Astrocyte of the spinal cord (primary cell): Measurements from ENCODE around the gene KHDC3L.
"Not testable (repeated sequence)": the region's sequence is repeated elsewhere in the genome, so short reads cannot be mapped to it uniquely, and the experiment has no call there.

Source experiments
- DNase-seq: peaks from one replicate; pipeline ENCODE4 v3.0.0; 2011; ENCODE audit warnings: low read depth, low spot score
- H3K4me3 ChIP-seq: 2 replicates; pipeline ENCODE4 v1.5.1; 2011; ENCODE audit warnings: low read depth, mild to moderate bottlenecking, low read length, moderate library complexity
- in situ Hi-C: cut with HindIII; loops from 2 replicates; pipeline ENCODE4 v1.10.0; 2017; ENCODE audit warnings: low sequenced_read_pairs
- TF ChIP-seq, protein P1 (sequence below): IDR thresholded peaks from 2 replicates; pipeline ENCODE4 v1.5.1; 2012; ENCODE audit warnings: low read depth, mild to moderate bottlenecking, low read length, inconsistent platforms

Gene KHDC3L

DNA sequence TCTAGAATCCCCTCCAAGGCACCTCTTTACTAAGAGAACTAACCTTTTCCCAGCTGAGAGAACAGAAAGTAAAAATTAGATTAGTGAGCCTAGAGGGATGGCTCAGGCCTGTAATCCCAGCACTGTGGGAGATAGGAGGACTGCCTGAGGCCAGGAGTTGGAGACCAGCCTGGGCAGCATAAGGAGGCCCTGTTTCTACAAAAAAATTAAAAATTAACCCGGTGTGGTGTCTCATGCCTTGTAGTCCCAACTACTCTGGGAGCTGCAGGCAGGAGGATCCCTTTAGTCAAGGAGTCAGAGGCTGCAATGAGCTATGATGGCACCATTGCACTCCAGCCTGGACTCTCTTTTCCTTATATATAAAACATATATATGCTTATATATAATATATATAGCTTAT lies 12.8 kb downstream of the KHDC3L start:
- no peak for DNase-seq
- TF ChIP-seq, protein P1, sequence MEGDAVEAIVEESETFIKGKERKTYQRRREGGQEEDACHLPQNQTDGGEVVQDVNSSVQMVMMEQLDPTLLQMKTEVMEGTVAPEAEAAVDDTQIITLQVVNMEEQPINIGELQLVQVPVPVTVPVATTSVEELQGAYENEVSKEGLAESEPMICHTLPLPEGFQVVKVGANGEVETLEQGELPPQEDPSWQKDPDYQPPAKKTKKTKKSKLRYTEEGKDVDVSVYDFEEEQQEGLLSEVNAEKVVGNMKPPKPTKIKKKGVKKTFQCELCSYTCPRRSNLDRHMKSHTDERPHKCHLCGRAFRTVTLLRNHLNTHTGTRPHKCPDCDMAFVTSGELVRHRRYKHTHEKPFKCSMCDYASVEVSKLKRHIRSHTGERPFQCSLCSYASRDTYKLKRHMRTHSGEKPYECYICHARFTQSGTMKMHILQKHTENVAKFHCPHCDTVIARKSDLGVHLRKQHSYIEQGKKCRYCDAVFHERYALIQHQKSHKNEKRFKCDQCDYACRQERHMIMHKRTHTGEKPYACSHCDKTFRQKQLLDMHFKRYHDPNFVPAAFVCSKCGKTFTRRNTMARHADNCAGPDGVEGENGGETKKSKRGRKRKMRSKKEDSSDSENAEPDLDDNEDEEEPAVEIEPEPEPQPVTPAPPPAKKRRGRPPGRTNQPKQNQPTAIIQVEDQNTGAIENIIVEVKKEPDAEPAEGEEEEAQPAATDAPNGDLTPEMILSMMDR, result no peak
- in situ Hi-C loops, result no loop called here
- no peak overlapping the region for H3K4me3 ChIP-seq

DNA sequence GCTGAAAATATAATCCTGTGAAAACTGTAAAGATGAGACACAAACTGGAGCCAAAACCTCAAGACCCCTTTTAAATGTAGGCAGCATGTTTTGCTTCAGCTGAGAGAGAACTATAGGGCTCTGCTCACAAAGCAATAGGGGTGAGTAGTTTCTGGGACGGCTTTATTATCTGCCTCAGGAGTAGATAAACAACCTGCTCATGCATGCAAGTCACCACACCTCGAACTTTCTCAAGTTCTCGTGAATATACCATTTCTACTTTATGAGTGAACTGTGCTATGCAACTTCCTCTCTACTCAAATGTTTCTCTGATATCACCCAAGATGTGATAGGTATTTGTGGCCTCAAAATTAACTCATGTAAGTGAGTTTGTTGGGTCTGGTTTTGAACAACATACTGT lies 14.8 kb downstream of the KHDC3L start:
- in situ Hi-C loops, result no loop called here
- DNase-seq, result no peak
- TF ChIP-seq, protein P1, result no peak
- no peak overlapping the region for H3K4me3 ChIP-seq

DNA sequence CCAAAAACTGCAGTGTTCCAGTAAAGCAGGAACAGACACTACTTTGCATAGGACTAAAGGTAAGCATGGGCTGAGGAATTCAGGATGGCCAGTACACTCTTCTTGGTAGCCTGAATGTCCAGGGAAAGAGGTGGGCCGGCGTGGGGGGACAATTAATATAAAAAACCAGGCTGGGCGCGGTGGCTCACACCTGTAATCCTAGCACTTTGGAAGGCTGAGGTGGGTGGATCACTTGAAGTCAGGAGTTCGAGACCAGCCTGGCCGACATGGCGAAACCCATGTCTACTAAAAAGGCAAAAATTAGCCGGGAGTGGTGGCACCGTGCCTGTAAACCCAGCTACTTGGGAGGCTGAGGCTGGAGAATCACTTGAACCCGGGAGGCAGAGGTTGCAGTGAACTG lies 19.1 kb downstream of the KHDC3L start:
- H3K4me3 ChIP-seq, in situ Hi-C loops, DNase-seq: not testable (repeated sequence)

DNA sequence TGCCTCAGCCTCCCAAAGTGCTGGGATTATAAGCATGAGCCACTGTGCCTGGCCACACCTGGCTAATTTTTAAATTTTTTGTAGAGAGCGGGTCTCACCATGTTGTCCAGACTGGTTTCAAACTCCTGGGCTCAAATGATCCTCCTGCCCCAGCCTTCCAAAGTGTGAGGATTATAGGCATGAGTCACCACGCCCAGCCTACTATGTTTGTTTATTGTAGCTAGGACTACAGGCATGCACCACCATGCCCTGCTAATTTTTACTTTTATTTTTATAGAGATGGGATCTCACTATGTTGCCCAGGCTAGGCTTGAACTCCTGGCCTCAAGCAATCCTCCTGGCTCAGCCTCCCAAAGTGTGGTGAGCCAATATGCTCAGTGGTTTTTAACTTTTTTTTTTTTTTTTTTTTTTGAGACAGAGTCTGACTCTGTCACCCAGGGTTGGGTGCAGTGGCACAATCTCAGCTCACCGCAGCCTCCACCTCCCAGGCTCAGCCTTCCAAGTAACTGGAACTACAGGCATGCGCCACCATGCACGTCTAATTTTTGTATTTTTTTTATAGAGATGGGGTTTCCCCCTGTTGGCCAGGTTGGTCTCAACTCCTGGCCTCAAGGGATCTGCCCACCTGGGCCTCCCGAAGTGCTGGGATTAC lies 20.1 kb downstream of the KHDC3L start:
- TF ChIP-seq, protein P1, result no peak
- no peak for DNase-seq
- H3K4me3 ChIP-seq, result no peak overlapping the region
- in situ Hi-C loops, result no loop called here

DNA sequence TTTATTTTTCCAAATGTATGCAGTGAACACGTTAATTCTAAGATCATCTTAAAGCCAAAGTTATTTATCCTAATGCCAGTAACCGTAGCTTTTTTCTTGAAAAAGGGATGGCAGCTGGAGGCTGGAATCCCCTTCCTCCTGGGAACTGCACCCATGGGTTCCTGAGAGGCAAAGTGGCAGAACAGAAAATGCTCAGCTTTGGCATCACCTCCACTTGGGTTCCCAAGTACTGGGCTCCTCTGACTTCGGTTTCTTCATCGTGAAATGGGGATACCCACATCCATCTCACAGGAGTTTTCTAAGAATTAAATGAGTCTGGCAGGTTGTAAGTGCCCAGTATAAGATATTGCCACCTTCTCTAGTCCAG lies 26.0 kb downstream of the KHDC3L start:
- DNase-seq, result no peak
- H3K4me3 ChIP-seq, result peak overlapping the region; percentile 53
- in situ Hi-C loops, result no loop called here
- TF ChIP-seq, protein P1, result no peak

DNA sequence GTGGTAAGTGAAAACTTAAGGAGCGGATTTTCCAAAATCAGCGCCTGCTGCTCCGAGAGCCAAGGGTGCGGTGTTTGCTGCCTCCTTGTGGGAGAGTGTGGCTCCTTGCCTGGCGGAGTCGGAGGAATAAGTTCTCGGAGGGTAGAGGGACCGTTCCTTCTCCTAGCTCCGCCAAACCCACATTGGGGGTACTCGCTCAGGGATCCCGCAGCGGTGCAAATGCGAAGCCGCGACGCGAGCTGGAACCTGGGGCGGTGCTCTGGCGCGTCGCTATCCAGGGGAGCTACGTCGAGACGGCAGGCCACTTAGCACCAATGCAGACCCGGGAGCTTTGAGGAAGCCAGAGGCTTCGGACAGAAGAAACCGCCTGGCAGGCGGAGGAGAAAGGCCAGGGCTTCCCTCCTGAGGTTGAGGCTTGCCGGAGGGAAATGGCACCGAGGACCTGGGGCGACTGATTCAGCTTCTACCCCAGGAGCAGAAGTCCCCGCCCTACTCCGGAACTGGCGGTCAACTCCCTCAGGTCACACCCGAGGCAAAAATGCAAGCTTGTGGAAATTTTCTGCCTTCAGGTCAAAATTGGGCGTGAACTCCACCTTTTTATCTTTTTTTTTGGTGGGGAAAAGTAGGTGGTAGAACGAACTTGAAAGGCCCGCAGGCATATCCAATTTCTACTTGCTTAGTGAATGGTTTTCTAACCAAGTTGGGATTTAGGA lies 26.5 kb downstream of the KHDC3L start:
- H3K4me3 ChIP-seq, result peak overlapping the region; percentile 53
- DNase-seq, result peak; percentile 64
- TF ChIP-seq, protein P1, result peak; percentile 85
- in situ Hi-C loops, result no loop called here

DNA sequence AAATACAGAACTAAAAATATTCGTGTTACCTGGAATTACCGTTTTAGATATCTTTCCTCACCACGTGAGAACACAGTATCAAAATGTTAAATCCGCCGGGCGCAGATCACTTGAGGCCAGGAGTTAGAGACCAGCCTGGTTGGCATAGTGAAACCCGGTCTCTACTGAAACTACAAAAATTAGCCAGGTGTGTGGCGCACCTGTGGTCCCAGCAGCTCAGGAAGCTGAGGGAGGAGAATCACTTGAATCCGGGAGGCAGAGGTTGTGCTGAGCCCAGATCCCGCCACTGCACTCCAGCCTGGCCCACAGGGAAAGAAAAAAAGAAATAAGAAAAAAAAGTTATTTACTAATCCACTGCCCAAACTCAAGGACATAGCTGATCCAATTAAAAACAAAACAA lies 27.4 kb downstream of the KHDC3L start:
- no peak overlapping the region for H3K4me3 ChIP-seq
- in situ Hi-C loops, result no loop called here
- DNase-seq, result no peak
- TF ChIP-seq, protein P1, result no peak
